Measurements from ENCODE around the gene PRTFDC1.

GRCh38 chr10:24974976-24975375 lies 22.6 kb upstream of the PRTFDC1 start:
- TF ChIP-seq, protein P1, sequence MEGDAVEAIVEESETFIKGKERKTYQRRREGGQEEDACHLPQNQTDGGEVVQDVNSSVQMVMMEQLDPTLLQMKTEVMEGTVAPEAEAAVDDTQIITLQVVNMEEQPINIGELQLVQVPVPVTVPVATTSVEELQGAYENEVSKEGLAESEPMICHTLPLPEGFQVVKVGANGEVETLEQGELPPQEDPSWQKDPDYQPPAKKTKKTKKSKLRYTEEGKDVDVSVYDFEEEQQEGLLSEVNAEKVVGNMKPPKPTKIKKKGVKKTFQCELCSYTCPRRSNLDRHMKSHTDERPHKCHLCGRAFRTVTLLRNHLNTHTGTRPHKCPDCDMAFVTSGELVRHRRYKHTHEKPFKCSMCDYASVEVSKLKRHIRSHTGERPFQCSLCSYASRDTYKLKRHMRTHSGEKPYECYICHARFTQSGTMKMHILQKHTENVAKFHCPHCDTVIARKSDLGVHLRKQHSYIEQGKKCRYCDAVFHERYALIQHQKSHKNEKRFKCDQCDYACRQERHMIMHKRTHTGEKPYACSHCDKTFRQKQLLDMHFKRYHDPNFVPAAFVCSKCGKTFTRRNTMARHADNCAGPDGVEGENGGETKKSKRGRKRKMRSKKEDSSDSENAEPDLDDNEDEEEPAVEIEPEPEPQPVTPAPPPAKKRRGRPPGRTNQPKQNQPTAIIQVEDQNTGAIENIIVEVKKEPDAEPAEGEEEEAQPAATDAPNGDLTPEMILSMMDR (conservative IDR thresholded peaks at IDR 0.05): no peak
- TF ChIP-seq EZH2 (IDR thresholded peaks at IDR 0.05; ENCODE audit: low read depth): no peak
